Activated T-helper 17 cell treated with anti-CD3 and anti-CD28 coated beads, Interleukin-2, amount 50 U/mL, for 72 hours (primary cell): Measurements from ENCODE around the gene SLC23A2. TPM values are rescaled to one million over a fixed set of nuclear protein-coding genes. Genes with fewer than 3 reads are reported as not detected.
"Not testable (repeated sequence)": the region's sequence is repeated elsewhere in the genome, so short reads cannot be mapped to it uniquely, and the experiment has no call there.

Experiments
- ATAC-seq: fragments of 150-1000 bp; cut with Tn5 transposase; replicated peaks from 2 replicates; pipeline ENCODE4 v1.10.0; 2021; ENCODE audit warnings: mild to moderate bottlenecking, moderate library complexity
- H3K27ac Mint-ChIP-seq: one replicate; pipeline ENCODE4 v1.8.0; 2022; ENCODE audit warnings: mixed read lengths
- H3K27me3 Mint-ChIP-seq: one replicate; pipeline ENCODE4 v1.8.0; 2022; ENCODE audit warnings: mixed read lengths
- H3K36me3 Mint-ChIP-seq: one replicate; pipeline ENCODE4 v1.8.0; 2022; ENCODE audit warnings: low read depth, mild to moderate bottlenecking, mixed read lengths
- H3K4me1 Mint-ChIP-seq: one replicate; pipeline ENCODE4 v1.8.0; 2022; ENCODE audit warnings: mixed read lengths
- H3K4me3 Mint-ChIP-seq: one replicate; pipeline ENCODE4 v1.8.0; 2022; ENCODE audit warnings: mild to moderate bottlenecking, mixed read lengths
- H3K9me3 Mint-ChIP-seq: one replicate; pipeline ENCODE4 v1.8.0; 2022; ENCODE audit warnings: mixed read lengths
- total RNA-seq, 2 donors: library from RNA; stranded (reverse); gene quantifications; one replicate each; pipeline ENCODE4 v1.2.3, GENCODE V29; 2022

SLC23A2 gene
- total RNA-seq, 2 donors from 2014 or later = 9.0 to 17.2 TPM

GRCh38 chr20:4861961-4862360 is 139.3 kb downstream of the SLC23A2 start:
- Mint-ChIP-seq H3K9me3 (no peaks in the 10 kb centered on the region), H3K27ac (no peak overlapping the region), H3K27me3 (no peaks in the 10 kb centered on the region), H3K36me3 (peaks cover 63% of the 10 kb centered on the region), H3K4me3 (no peak overlapping the region), H3K4me1 (no peaks in the 10 kb centered on the region)
- no peak for ATAC-seq

GRCh38 chr20:4858000-4858399 is 143.3 kb downstream of the SLC23A2 start:
- H3K36me3 Mint-ChIP-seq = peaks cover 82% of the 10 kb centered on the region
- ATAC-seq = no peak
- H3K27ac Mint-ChIP-seq = peak overlapping the region; percentile 38
- H3K4me3 Mint-ChIP-seq = no peak overlapping the region
- H3K4me1 Mint-ChIP-seq = no peaks in the 10 kb centered on the region
- H3K9me3 Mint-ChIP-seq = no peaks in the 10 kb centered on the region
- H3K27me3 Mint-ChIP-seq = no peaks in the 10 kb centered on the region

GRCh38 chr20:4856022-4856755 is 145.1 kb downstream of the SLC23A2 start:
- no peak overlapping the region for H3K4me3 Mint-ChIP-seq
- ATAC-seq = no peak
- no peak overlapping the region for H3K27ac Mint-ChIP-seq
- no peaks in the 10 kb centered on the region for H3K9me3 Mint-ChIP-seq
- H3K27me3 Mint-ChIP-seq = no peaks in the 10 kb centered on the region
- no peaks in the 10 kb centered on the region for H3K4me1 Mint-ChIP-seq
- peaks cover 66% of the 10 kb centered on the region for H3K36me3 Mint-ChIP-seq

- no peaks in the 10 kb centered on the region for H3K4me1 Mint-ChIP-seq
- no peak overlapping the region for H3K4me3 Mint-ChIP-seq
- H3K27ac Mint-ChIP-seq = no peak overlapping the region
- ATAC-seq = no peak
- no peaks in the 10 kb centered on the region for H3K27me3 Mint-ChIP-seq
- H3K9me3 Mint-ChIP-seq = no peaks in the 10 kb centered on the region
- peaks cover 59% of the 10 kb centered on the region for H3K36me3 Mint-ChIP-seq
These were observed 145.8 kb downstream of the SLC23A2 start for GRCh38 chr20:4855555-4855954.

- Mint-ChIP-seq H3K36me3 (peaks cover 55% of the 10 kb centered on the region), H3K27me3 (no peaks in the 10 kb centered on the region), H3K4me1 (no peaks in the 10 kb centered on the region), H3K9me3 (no peaks in the 10 kb centered on the region), H3K4me3 (no peak overlapping the region), H3K27ac (no peak overlapping the region)
- no peak for ATAC-seq
These were observed 146.2 kb downstream of the SLC23A2 start for GRCh38 chr20:4855097-4855496.

GRCh38 chr20:4854561-4854901 is 146.8 kb downstream of the SLC23A2 start:
- no peaks in the 10 kb centered on the region for H3K4me1 Mint-ChIP-seq
- peaks cover 49% of the 10 kb centered on the region for H3K36me3 Mint-ChIP-seq
- H3K27me3 Mint-ChIP-seq = no peaks in the 10 kb centered on the region
- H3K9me3 Mint-ChIP-seq = no peaks in the 10 kb centered on the region
- ATAC-seq = no peak
- no peak overlapping the region for H3K4me3 Mint-ChIP-seq
- H3K27ac Mint-ChIP-seq = no peak overlapping the region

GRCh38 chr20:4853757-4854560 is 147.4 kb downstream of the SLC23A2 start:
- Mint-ChIP-seq H3K9me3 (no peaks in the 10 kb centered on the region), H3K27ac (no peak overlapping the region), H3K4me3 (no peak overlapping the region), H3K36me3 (peaks cover 43% of the 10 kb centered on the region), H3K27me3 (no peaks in the 10 kb centered on the region), H3K4me1 (no peaks in the 10 kb centered on the region)
- ATAC-seq = no peak

- H3K36me3 Mint-ChIP-seq = peaks cover 34% of the 10 kb centered on the region
- no peak for ATAC-seq
These were observed 148.3 kb downstream of the SLC23A2 start for GRCh38 chr20:4853004-4853403.

GRCh38 chr20:4850960-4851359 is 150.3 kb downstream of the SLC23A2 start:
- Mint-ChIP-seq H3K4me3 (no peak overlapping the region), H3K27me3 (no peaks in the 10 kb centered on the region), H3K36me3 (peaks cover 13% of the 10 kb centered on the region), H3K27ac (no peak overlapping the region), H3K4me1 (no peaks in the 10 kb centered on the region), H3K9me3 (no peaks in the 10 kb centered on the region)
- ATAC-seq = no peak

More at GRCh38 chr20:4853004-4853403, 148.3 kb downstream of the SLC23A2 start:
- no peak overlapping the region for H3K4me3 Mint-ChIP-seq
- no peaks in the 10 kb centered on the region for H3K27me3 Mint-ChIP-seq
- no peaks in the 10 kb centered on the region for H3K4me1 Mint-ChIP-seq
- no peak overlapping the region for H3K27ac Mint-ChIP-seq
- no peaks in the 10 kb centered on the region for H3K9me3 Mint-ChIP-seq

GRCh38 chr20:4848829-4849228 is 152.5 kb downstream of the SLC23A2 start:
- H3K36me3 Mint-ChIP-seq = not testable (repeated sequence)

GRCh38 chr20:4848041-4848440 is 153.3 kb downstream of the SLC23A2 start:
- no peak overlapping the region for H3K4me3 Mint-ChIP-seq
- H3K27ac Mint-ChIP-seq = no peak overlapping the region
- no peaks in the 10 kb centered on the region for H3K27me3 Mint-ChIP-seq
- H3K9me3 Mint-ChIP-seq = no peaks in the 10 kb centered on the region
- no peaks in the 10 kb centered on the region for H3K36me3 Mint-ChIP-seq
- H3K4me1 Mint-ChIP-seq = peaks cover 5% of the 10 kb centered on the region
- no peak for ATAC-seq

More at GRCh38 chr20:4848829-4849228, 152.5 kb downstream of the SLC23A2 start:
- ATAC-seq, H3K27ac Mint-ChIP-seq, H3K4me1 Mint-ChIP-seq, H3K27me3 Mint-ChIP-seq, H3K4me3 Mint-ChIP-seq, H3K9me3 Mint-ChIP-seq: not testable (repeated sequence)

- H3K9me3 Mint-ChIP-seq = no peaks in the 10 kb centered on the region
- no peaks in the 10 kb centered on the region for H3K36me3 Mint-ChIP-seq
- H3K27ac Mint-ChIP-seq = no peak overlapping the region
- H3K4me1 Mint-ChIP-seq = peaks cover 5% of the 10 kb centered on the region
- no peak overlapping the region for H3K4me3 Mint-ChIP-seq
- no peaks in the 10 kb centered on the region for H3K27me3 Mint-ChIP-seq
- no peak for ATAC-seq
These were observed 154.5 kb downstream of the SLC23A2 start for GRCh38 chr20:4846821-4847220.

- peak; percentile 67 for ATAC-seq
- Mint-ChIP-seq H3K36me3 (no peaks in the 10 kb centered on the region), H3K27me3 (no peaks in the 10 kb centered on the region), H3K4me3 (no peak overlapping the region), H3K9me3 (no peaks in the 10 kb centered on the region), H3K27ac (peak overlapping the region; percentile 49), H3K4me1 (peaks cover 5% of the 10 kb centered on the region)
These were observed 156.4 kb downstream of the SLC23A2 start for GRCh38 chr20:4844751-4845465.

- peaks cover 5% of the 10 kb centered on the region for H3K4me1 Mint-ChIP-seq
- H3K9me3 Mint-ChIP-seq = no peaks in the 10 kb centered on the region
- peak overlapping the region; percentile 49 for H3K27ac Mint-ChIP-seq
- no peak for ATAC-seq
- no peak overlapping the region for H3K4me3 Mint-ChIP-seq
- no peaks in the 10 kb centered on the region for H3K36me3 Mint-ChIP-seq
- H3K27me3 Mint-ChIP-seq = no peaks in the 10 kb centered on the region
These were observed 157.0 kb downstream of the SLC23A2 start for GRCh38 chr20:4844325-4844724.
